Ammon's horn (tissue), 1 donor: ENCODE measurements around the gene ASCL1.

Experiments used
- DNase-seq: peaks from one replicate; pipeline ENCODE4 v3.0.0-alpha.2; 2016; ENCODE audit warnings: low spot score

ASCL1 gene

DNA sequence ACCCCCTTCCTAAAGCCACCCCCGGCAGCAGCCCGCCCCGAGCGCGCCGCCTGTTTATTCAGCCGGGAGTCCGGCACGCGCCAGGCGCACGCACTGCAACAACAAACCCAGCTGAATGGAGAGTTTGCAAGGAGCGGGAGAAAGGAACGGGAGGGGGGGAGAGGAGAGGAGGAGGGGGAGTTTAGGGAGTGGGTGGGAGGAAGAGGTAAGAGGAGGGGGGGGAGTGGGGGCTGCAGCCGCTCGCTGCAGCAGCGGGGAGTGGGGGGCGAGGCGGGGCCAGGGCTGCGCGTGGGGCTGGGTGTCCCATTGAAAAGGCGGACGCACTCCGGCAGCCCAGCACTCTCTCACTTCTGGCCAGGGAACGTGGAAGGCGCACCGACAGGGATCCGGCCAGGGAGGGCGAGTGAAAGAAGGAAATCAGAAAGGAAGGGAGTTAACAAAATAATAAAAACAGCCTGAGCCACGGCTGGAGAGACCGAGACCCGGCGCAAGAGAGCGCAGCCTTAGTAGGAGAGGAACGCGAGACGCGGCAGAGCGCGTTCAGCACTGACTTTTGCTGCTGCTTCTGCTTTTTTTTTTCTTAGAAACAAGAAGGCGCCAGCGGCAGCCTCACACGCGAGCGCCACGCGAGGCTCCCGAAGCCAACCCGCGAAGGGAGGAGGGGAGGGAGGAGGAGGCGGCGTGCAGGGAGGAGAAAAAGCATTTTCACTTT lies at the start of gene ASCL1:
Gene ASCL1 (plus strand): TSS at position 336 of the 712 bp plus-strand sequence. CDS start 571 bp downstream, outside the sequence.
- DNase-seq, result peak; percentile 50

DNA sequence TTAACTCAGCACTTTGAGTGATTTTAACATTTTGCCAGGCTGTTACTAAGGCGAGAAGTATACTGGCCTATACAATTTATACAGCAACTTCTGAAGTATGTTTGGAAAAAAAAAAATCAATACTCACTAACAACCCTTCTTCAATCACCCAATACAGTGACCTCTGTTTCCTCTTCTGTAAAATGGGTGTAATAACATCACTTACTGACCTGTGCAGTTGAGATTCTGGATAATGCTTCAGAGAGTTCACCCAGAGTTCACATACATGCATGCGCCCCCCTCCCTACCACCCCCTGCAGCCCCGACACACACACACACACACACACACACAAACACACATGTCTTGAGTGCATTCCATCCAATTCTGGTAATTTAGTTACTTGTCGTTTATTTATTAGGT lies 49.6 kb upstream of the ASCL1 start:
- DNase-seq, result no peak

DNA sequence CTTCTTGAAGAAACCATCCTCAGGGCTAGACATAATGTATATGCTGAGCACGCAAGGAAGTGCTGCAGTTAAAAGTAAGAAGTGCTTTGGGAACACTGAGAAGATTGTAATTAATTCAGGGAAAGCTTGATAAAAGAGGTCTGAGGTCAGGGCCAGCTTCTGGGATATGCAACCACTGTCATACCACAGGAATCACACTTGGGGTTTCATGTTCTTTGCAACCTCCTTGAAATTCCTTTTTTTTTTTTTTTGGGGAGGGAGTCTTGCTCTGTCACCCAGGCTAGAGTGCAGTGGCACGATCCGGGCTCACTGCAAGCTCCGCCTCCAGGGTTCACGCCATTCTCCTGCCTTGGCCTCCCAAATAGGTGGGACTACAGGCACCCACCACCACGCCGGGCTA lies 47.3 kb upstream of the ASCL1 start:
- DNase-seq, result no peak

DNA sequence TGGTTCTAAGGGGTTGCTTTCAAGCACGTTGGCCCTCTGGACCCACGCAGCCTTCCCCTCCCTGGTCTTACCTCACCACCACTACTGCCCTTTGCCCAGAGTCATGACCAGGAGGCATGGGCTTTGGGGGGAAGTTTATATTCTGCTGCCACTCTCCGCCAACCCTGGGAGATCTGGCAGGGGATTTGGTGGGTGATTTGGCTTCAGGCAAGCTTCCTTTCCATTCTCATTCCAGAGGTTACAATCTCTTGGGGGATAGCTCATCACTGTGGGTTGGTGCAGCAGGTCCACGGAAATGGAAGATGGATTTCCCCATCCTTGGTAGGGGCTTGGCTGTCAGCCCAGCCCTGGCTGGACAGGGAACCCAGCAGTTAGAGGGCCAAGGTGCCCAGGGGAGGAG lies 46.7 kb upstream of the ASCL1 start:
- DNase-seq, result no peak

DNA sequence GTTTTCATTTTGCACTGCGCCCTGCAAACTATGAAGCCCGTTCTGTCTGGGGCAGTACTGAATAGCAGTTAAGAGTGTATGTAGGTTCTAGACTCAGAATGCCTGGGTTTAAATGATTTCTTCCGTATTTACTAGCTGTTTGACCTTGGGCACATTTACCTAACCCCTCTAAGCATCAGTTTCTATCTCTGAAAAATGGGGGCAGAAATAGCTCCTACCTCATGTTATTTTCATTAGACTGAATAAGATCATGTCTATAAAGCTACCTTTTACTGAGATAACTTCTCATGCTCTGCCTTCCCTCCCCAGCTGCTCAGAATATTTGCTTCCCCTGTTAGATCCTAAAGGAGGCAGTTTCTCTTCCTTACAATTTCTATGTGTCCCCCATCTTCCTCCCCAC lies 46.2 kb upstream of the ASCL1 start:
- DNase-seq, result no peak

DNA sequence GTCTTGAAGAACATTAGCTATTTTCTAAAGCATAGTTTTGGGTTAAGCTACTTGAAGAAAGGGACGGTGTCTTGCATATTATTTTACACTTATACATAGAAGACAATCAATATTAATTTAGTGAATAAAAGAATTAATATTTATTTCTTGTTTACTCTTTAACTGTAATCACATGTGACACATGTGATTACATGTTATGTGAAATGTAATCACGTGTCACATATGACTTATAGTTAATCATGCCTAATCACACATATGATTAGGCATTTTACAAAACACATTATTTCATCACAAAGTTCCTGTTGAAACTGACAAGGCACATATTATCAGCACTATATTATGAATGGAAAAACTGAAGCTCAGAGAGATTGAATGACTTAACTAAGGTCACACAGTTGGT lies 45.2 kb upstream of the ASCL1 start:
- no peak for DNase-seq

DNA sequence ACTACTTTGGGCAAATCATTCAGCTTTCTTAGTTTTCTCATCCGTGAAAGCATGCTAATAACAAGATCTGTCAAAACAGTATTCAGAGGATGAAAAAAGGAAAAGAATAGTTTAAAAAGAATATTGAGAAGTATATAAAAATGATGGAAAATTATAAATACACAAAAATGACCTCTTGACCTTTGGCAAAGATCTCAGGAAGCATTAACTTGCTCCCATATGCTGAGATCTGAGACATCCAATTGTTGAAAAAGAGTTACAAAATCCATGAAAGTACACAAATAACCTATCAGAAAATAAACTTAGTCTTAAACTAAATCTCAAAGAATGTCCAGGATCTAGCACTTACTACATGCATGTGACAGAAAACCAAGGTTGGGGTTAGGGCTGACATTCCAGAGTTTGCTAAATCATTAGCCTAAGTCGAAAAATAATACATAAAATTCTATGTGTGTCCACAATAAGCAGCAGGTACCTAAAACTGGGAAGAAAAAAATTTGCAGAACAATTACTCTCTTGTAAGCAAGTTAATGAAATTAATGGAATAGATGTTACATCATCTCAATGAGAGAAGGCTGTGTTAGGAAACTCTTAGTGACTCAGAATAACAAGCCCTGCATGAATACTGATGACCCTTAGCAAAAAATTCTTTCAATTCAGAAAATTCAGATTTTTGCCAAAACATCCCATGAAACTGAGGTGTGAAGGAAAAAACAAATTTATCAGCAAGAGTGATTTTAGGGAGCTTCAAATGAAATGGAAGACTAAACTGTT lies 43.8 kb upstream of the ASCL1 start:
- DNase-seq, result no peak

DNA sequence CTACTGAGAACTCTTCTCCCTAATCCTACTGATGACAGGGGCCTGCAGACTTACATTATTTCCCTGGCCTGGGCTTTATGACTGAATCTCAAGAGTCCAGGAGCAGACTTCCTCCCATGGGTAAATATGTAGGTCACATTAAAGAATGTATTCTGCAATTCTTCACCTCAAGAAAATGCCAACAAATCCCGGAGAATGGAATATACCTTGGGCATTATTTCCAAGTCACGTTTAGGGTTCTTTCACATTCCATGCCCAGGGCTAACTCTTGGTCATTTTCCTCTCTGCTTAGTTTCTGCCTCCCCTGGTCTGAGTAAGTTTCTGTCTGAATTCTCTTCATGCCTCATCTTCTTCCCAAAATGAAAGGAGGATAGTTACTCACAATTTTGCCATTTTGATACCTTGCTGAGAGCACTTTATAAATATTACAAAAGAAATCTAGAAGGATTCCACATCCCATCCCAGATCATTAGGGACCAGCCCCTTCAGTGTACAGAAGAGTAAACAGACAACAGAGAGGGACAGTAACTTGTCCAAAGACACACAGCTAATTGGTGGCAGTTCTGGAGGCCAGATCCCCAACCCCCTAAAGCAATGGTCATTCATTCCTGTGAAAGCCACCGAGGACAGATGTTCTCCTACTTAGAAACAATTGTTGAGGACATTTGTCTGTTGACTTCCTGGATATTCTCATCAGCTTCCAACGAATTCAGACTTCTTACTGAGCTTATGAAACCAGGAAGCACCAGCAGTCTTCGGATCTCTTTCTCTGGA lies 41.0 kb upstream of the ASCL1 start:
- no peak for DNase-seq

DNA sequence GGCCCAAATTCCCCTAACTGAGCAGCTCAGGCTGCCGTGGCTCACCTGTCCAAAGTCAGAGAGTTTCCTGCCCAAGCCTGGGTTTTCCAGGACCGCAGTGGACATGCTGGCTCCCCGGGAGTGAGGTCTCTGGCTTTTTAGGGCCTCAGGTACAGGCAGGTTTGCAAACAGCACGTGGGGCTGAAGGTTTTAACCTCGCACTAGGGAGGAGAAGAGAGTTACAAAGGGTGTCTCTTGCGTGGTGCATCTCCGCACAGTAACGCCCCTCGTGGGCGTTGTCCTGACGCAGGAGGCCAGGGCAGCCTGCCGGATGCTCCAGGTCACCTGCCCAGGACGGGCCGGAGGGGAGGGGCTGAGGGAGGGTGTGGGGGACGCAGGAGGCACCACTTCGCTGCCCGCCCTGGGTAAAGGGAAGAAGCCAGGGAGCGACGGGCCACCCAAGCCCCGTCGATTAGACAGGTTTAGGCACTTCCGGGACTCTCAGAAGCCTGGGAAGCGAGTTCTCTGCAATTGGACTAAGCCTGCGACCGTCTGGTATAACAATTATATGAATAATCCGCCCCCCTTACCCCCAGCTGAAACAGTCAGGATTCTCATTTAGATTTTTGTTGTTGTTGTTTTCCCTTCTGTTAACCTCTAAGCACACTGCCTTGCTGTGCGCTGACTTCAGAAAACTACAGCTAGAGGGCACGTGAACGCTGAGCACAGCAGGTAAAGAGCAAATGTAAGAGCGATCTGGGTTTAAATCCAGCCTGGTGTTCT lies 40.3 kb upstream of the ASCL1 start, which contains the start of gene PAH:
Gene PAH (minus strand): TSS at position 219 of the 762 bp plus-strand sequence. CDS start 114 bp downstream, at position 105.
- DNase-seq, result peak; percentile 4

DNA sequence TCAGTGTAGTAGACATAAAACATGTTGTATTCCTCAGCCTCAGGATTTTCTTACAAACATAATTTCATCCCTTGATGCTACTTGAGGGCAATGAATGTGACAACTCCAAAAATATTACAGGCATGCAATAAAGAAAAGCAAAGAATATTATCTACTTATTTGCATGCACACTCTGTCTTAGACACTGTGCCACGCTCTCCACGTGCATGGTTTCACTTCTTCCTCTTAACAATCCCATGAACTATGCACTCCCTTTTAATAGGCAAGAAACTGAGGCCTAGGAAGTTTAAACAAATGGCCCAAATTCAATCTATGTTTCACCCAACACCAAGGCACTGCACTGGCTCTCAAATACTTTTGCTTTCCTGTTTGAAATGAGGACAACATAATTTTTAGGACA lies 38.6 kb upstream of the ASCL1 start:
- DNase-seq, result no peak

DNA sequence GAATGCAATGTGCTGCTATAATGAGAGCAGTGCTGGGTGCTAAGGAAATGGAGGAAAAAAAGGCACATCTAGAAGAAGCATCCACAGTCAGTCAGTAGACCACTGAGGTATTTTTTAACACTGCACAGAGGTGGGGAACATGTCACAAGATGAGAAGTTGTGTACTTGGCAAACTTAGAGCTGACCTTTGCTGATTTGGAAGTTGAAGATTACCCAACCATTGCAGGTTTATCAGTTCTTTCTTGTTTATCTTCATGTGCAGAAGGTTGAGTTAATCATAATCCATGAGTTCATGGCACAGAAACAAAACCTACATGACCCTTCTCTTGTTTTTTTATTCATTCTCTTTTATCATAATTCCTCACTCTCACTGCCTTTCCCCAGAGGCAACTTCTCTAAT lies 37.2 kb upstream of the ASCL1 start:
- no peak for DNase-seq

DNA sequence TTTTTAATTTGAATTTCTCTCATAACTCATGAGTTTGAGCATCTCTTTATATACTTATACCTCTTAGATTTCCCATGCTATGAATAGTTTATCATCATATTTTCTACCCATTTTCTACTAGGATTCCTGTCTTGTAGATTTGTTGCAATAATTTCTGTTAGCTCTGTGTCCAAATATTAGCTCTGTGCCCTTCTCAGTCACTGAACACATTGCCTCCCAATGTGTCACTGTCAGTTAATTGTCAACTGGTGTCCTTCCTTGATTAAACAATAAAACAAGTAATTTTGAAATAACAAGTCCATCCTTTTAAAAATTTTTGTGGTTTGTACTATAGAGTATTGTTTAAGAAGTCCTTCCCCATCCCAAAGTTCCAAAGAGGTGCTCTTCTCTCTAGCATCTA lies 36.2 kb upstream of the ASCL1 start:
- no peak for DNase-seq

DNA sequence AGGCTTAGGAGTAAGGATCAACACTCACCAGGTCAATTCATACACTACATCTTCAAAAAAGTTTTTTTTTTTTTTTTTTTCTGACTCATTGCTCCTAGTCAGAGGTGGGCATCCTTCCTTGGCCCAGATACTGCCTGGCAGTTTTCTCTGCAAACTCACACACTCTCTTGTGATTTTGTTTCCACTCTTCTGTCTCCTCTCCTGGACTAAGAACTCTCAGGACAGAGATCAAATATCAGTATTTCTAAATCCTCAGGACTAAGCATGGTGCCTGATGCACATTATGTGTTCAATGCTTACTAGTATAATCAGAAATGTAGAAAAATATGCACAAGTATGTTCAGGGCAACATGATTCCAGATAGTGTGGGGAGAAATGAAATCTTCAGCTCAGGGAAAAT lies 30.3 kb upstream of the ASCL1 start:
- no peak for DNase-seq

DNA sequence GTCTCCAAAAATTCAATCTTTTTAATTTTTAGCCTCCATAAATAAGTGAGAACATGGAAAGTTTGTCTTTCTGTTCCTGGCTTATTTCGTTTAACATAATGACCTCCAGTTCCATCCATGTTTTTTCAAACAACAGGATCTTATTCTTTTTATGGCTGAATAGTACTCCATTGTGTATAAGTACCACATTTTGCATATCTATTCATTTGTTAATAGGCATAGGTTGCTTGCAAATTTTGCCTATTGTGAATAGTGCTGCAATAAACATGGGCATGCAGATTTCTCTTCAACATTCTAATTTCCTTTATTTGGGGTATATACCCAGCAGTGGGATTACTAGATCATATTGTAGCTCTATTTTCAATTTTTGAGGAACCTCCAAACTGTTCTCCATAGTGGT lies 24.3 kb upstream of the ASCL1 start:
- DNase-seq, result no peak

DNA sequence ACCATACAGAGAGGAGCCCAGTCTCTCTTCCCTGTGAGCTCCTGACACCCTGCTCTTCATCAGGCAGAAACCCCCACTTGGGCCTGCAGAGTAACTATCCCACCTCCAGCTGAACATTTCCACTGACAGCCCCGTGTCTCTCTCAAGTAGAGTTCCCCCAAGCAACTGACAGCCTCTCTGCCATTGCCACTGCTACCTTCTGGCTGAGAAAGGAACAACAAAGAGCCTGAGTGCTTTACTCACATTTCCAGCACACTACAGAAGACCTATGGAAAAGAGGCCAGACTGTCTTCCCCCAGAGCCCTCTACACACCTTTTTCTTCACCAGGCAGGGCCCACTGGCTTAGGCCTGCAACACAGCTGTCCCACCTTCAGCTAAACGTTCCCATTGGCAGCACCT lies 18.4 kb upstream of the ASCL1 start:
- no peak for DNase-seq

DNA sequence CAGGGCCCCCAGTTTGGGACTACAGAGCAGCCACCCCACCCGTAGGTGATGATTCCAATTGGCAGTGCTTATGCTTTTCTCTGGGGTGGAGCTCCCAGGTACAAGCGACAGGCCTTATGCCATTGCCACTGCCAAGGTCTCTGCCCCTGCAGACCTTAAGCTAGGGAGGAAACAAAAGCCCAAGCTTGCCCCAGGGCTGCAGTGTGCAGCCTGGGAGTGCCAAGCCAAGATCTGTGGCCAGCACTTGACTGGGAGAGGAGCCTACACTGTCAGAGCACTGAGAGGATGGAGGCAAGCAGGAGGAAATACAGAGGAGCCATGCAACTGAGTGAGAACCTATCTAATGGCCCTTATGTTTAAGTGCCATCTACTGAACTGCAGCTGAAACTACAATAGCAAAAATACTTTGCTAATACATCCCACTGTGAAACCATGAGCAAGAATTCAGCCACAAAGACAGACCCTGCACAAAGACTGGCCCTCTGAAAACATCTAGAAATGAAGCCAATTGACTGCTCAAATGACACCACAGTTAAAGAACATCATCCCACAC lies 17.7 kb upstream of the ASCL1 start:
- DNase-seq, result no peak

DNA sequence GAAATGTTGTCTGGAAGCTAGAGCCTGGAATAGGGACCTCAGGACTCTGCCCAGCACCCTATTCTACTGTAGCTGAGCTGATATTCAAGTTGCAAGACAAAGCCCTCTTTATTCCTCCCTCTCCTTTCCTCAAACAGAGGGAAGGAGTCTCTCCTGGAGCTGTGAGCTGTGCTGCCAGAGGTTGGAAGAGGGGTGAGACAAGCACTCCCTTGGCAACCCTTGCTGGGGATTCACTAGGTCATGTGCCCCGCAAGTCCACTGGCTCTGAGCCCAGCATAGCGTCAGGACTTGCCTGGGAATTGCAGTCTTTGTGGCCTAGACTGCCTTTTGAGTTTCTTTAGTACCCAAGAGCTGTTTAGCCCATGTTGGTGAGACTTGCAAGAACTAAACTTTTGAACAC lies 11.4 kb upstream of the ASCL1 start:
- DNase-seq, result no peak

DNA sequence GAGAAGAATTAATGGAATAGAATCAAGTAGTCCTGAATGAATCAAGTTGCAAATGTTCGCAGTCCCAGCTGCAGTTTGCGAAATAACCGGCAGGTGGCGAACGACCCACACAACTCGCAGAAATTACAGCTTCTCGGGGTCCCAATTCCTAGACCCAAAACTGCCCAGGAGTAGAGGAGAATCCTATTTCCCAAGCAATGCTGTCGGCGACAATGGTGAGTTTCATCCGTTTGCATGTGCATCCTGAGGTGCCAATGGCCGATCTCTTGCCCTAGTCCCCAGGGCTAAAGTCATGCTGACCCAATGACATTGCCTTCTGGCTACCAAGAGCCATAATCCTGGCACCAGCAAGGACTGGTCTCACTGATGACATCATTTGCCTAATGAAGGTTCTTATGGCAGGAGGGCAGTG lies 8.5 kb upstream of the ASCL1 start:
- DNase-seq, result peak; percentile 66

DNA sequence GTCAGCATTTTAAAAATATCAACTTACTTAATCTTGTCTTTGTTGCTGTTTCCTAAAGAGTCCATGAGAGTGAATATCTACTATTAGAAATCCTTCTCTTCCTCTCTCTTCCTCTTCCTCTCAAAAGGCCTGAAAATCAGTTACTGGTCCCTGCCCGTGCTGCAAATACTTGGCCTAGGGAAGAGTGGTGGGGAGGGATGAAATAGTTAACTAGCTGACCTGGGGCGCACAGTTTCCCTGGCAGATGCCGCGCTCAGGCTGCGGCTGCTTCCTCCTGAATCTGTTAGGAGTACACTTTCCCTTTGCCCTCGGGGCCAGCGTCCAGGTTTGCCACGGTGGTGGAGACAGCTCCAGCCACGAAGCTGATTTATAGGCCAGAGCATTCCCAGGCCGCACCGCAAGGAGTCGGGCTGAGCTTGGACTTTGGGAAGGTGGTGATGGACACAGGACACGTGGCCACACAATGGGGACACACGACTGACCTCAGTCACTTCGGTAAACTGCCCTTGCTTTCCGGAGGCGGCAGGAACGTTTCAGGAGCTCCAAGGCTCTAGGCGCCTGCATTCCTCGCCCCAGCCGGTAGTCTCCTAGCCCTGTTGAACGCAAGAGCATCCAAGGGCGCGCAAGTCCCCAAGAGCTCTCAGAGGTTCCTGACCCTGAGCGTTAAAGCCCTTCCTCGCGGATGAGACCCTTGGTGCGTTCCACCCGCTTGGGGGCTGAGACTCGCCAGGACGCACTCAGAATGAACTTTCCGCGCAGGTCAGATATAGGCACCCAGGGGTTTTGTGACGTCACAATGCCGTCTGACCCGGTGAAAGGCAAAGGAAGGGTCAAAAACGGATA lies 7.1 kb upstream of the ASCL1 start:
- DNase-seq, result peak; percentile 45

DNA sequence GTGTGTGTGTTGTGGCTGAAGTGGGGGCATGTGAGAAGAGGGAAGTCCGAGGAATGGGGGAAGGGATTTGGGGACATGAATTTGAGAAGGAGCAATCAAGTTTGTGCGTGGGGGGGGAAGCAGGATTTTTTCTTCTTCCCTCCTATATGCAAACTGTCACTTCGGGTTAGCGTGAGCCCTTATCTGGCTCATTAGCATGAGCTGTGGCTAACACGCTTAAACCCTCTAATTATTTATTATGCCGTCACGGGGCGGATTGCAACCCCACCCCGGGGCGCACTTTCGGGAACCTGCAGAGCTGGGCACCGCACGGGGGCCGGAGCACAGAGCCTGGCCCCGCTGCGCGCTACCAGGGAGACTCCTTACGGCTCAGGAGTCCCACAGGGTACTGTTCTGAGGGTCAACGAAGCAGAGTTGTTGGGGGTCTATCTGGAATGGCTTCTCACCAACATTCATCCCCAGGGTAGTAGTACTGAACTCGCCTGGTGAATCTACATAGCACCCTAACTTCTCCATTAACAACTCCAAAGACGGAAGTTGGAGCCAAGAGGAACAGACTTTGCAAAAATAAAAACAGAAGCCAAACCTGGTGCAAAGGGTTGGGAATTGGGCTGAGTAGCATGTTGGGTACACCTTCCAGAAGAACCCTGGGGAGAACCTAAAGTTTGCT lies 6.4 kb upstream of the ASCL1 start:
- no peak for DNase-seq
